Endothelial cell of umbilical vein (primary cell): ENCODE data around the gene ZP1.
A peak's percentile ranks its signal among the peaks of the same experiment; 100 is the strongest.

ENCODE experiments used
- EZH2 ChIP-seq: IDR thresholded peaks from 2 replicates; pipeline ENCODE4 v1.6.1; 2012; ENCODE audit warnings: borderline replicate concordance, low read depth, mild to moderate bottlenecking, moderate library complexity, low read length, inconsistent platforms; ENCODE audit not compliant: severe bottlenecking
- FOS ChIP-seq: IDR thresholded peaks from 2 replicates; pipeline ENCODE4 v1.6.1; 2011; ENCODE audit warnings: mild to moderate bottlenecking, low read length, moderate library complexity, borderline replicate concordance; ENCODE audit not compliant: insufficient read depth
- JUN ChIP-seq: IDR thresholded peaks from 2 replicates; pipeline ENCODE4 v1.6.1; 2011; ENCODE audit warnings: borderline replicate concordance, low read depth; ENCODE audit not compliant: insufficient read length, insufficient read depth
- MYC ChIP-seq: IDR thresholded peaks from one replicate; pipeline ENCODE4 v1.6.1; 2011; ENCODE audit warnings: mild to moderate bottlenecking, low read depth, low read length
- POLR2A ChIP-seq: IDR thresholded peaks from 2 replicates; pipeline ENCODE4 v1.6.1; 2012; ENCODE audit warnings: low read depth, mild to moderate bottlenecking, control low read depth, low read length
- POLR2AphosphoS5 ChIP-seq: IDR thresholded peaks from 2 replicates; pipeline ENCODE4 v1.6.1; 2012; ENCODE audit warnings: low read depth, mild to moderate bottlenecking, control low read depth, low read length, moderate library complexity; ENCODE audit not compliant: insufficient read depth
- TF ChIP-seq, protein P1 (sequence below), 2 donors: IDR thresholded peaks; 1 replicate in 1 of 2; 2 replicates in 1 of 2; pipeline ENCODE4 v1.5.1; 2011; ENCODE audit warnings: low read length in 2 of 2, mild to moderate bottlenecking in 2 of 2, moderate library complexity in 2 of 2, control low read depth in 1 of 2, inconsistent platforms in 1 of 2, low read depth in 1 of 2; ENCODE audit not compliant: insufficient read depth in 1 of 2; ENCODE audit errors: extremely low read depth in 1 of 2

DNA sequence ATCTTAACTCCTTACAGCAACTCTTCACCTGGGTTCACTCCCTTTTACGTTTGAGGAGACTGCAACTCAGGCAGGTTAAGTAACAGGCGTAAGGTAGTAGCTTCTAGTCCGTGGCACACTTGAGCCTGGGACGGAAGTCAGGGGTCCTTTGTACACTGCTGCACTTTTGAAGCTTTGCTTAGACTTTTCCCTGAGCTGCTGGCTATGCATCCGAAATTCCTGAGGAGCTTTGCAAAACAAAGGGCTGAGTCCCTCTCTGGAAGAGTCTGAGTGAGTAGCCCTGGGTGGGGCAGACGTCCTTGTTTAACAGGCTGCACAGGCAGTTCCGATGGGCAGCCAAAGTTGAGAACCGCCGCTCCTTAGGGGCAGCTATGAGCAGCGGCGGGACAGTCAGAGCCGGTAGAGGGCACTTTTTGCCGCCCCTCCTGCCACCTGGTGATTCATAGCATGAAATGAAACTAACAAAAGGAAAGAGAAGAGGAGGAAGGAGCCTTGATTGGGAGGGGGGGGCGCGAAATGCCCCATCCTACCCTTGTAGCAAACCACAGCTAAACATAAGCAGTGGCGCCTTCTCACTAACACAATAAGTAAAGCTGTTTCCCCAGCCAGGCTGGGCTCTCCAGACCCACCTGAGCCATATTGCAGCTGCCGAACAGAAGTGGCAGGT, 48.0 kb downstream of the ZP1 start:
- TF ChIP-seq JUN (peak; percentile 9), POLR2A (no peak), POLR2AphosphoS5 (no peak), FOS (peak; percentile 72), EZH2 (no peak), MYC (no peak)
- TF ChIP-seq, protein P1, sequence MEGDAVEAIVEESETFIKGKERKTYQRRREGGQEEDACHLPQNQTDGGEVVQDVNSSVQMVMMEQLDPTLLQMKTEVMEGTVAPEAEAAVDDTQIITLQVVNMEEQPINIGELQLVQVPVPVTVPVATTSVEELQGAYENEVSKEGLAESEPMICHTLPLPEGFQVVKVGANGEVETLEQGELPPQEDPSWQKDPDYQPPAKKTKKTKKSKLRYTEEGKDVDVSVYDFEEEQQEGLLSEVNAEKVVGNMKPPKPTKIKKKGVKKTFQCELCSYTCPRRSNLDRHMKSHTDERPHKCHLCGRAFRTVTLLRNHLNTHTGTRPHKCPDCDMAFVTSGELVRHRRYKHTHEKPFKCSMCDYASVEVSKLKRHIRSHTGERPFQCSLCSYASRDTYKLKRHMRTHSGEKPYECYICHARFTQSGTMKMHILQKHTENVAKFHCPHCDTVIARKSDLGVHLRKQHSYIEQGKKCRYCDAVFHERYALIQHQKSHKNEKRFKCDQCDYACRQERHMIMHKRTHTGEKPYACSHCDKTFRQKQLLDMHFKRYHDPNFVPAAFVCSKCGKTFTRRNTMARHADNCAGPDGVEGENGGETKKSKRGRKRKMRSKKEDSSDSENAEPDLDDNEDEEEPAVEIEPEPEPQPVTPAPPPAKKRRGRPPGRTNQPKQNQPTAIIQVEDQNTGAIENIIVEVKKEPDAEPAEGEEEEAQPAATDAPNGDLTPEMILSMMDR (IDR thresholded peaks at IDR 0.05; ENCODE audit: extremely low read depth in 1 of 2, insufficient read depth in 1 of 2, low read depth in 1 of 2, low read length in 2 of 2): peak; percentile 15 to 38
